Inferior parietal cortex (tissue), 1 donor: ENCODE measurements around the gene APEX1.
"Not testable (repeated sequence)": the region's sequence is repeated elsewhere in the genome, so short reads cannot be mapped to it uniquely, and the experiment has no call there.

Experiments used
- DNase-seq: peaks from one replicate; pipeline ENCODE4 v3.0.0-alpha.2; 2016; ENCODE audit errors: extremely low spot score

APEX1 gene

DNA sequence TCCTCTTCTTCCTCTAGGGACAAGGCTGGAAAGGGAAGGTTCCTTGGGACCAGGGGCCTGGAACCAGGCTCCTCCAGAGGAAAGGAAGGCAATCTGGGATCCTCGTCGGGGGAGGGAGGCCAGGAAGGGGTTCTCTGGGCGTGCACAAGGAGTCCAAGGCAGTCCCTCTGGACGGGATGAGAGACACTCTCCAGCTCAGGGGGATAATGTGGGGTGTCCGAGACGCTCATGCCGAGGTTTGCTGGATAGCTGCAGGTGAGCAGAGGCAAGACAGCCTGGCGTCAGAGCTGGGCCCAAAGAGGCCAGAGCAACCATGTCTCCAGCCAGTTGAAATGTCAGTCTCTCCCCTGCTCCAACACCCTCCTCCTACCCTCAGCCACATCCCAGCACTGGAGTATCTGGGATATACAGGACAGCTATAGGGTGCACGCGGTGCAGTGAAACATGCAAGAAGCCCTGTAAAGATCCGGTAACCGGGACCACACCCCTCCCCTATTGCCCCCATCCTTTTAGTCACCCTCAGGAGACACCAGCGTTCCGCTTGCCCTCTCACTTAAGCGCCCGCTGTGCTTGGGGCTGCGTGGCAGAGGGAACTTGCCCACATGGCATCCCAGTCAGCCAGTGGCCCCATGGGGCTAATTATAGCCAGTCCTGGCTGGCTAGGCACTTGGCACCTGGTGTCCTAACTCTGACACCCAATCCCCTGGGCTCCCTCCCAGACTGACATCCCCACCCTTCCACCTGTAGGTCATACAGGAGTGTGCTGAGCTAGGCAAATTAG lies 19.3 kb upstream of the APEX1 start, which contains the start of gene KLHL33:
TSS of gene KLHL33 (minus strand) at position 585 of the 781 bp plus-strand sequence. CDS start at position 230, 355 bp downstream.
- DNase-seq: no peak

DNA sequence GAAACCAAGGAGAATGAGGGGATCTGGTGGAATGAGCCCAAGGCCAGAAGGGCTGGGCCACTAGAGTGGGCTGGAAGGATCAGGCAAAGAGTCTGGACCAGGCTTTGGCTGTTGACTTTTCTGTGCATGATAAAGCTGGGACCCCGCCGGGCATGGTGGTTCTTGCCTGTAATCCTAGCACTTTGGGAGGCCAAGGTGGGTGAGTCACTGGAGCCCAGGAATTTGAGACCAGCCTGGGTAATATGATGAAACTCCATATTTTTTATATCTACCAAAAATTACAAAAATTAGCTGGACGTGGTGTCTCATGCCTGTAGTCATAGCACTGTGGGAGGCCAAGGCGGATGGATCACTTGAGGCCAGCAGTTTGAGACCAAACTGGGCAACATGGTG lies 18.7 kb upstream of the APEX1 start:
- no peak for DNase-seq

DNA sequence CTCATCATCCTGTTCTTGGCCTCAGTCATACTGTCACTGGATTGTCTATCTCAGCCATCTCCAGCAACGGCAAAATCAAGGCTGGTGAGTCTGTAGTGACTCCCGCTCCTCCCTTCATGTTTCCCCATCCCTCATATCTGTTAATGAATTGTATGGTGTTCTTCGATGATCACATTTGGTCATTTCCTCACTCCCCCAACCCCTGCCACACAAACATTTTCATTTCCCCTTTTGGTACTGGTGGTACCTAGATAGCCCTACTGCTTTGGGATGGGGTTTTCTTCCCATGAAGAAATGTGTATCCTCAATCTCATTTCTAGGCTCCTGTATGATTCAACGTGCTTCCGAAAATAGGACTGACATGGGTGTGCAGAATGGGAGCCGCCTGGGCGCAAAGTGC lies 16.4 kb upstream of the APEX1 start:
- DNase-seq: no peak

DNA sequence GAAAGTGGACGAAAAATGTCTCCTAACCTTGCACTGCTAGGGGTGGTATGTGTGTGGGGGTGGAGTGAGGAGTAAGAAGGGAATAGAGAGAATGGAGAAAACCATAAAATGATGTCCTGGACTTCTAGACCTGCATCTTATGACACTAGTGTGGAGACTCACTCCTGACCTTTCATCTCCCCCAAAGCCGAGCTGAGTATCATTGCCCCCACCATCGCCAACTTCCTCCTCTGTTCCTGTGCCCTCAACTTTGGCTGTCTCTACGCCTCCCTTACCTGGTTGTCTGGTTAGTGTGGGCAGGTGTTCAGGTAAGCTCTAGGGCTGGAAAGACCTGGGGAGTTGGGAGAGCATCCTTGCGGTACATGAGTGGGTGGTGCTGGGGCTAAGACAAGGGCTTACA lies 14.6 kb upstream of the APEX1 start:
- no peak for DNase-seq

DNA sequence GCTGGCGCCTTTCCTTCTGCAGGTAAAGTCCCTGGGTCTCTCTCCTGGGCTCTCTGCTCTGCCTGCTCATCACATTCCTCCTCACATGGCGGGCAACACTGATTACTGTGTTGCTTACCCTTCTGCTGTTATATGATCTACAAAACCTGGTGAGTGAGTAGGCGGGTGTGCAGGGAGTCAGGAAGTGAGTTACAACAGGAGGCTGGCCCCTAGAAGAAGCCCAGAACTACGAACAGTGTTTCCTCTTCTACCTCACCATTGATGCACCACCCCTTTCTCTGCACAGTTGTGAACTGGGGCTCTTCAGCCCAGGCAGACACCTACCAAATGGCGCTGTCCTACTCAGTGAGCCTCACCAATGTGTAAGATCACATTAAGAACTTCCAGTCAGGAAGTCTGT lies 14.1 kb upstream of the APEX1 start:
- no peak for DNase-seq

DNA sequence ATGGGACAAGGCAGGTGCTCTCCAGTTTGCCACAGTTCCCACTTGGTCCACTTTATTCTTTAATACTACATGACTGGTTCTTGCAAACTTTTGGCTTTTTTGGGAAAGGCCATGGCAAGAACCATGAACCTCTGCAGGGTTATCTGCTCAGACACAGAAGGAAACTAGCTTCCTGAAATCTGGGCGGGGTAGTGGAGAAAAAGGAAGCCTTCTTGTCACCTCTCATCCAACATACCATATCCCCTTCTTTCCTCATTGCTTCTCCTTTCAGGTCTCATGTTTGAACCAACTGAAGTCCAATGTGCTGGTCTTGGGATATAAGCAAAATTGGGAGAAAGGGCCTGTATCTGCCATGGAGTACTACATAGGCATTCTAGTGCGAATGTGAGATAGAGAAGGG lies 13.6 kb upstream of the APEX1 start:
- DNase-seq: no peak

DNA sequence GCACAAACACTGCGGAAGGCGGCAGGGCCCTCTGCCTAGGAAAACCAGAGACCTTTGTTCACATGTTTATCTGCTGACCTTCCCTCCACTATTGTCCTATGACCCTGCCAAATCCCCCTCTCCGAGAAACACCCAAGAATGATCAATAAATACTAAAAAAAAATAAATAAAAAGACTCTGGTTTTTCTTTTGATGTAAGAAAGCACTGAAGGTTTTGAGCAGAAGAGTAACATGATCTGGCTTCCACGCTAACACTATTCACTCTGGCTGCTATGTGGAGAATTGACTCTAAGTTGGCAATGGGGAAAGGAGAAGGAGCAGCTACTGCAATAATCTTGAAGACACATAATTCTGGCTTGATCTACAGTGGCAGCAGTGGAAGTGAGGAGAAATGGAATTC lies 11.4 kb upstream of the APEX1 start:
- not testable (repeated sequence) for DNase-seq

DNA sequence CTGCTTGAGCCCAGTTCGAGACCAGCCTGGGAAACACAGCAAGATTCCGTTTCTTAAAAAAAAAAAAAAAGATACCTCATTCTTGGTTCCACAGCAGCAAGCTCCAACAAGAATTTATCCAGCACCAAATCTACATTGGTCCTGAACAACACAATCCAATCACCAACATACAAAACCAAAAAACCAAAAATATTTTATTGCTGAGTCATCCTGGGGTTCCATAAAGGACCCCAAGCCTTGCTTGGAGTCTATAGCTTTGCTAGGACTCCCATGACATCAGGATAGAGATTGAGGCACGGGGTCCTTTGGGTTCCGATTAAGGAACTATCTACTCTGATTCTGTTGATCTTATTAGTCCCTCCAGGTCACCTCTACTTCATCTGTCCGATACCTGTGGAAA lies 8.1 kb upstream of the APEX1 start:
- no peak for DNase-seq

DNA sequence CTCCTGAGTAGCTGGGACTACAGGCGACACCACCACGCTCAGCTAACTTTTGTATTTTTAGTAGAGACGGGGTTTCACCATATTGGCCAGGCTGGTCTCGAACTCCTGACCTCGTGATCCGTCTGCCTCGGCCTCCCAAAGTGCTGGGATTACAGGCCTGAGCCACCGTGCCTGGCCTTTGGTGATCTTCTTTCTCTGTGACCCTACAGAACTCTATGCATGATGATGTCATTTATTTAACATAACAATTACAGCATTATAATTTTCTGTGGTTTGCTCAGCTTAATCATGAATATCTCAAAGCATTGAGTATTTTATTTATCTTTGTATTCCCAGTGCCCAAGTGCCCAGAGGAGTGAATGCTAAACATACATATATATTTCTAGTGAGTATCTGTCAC lies 2.2 kb upstream of the APEX1 start:
- DNase-seq: not testable (repeated sequence)

DNA sequence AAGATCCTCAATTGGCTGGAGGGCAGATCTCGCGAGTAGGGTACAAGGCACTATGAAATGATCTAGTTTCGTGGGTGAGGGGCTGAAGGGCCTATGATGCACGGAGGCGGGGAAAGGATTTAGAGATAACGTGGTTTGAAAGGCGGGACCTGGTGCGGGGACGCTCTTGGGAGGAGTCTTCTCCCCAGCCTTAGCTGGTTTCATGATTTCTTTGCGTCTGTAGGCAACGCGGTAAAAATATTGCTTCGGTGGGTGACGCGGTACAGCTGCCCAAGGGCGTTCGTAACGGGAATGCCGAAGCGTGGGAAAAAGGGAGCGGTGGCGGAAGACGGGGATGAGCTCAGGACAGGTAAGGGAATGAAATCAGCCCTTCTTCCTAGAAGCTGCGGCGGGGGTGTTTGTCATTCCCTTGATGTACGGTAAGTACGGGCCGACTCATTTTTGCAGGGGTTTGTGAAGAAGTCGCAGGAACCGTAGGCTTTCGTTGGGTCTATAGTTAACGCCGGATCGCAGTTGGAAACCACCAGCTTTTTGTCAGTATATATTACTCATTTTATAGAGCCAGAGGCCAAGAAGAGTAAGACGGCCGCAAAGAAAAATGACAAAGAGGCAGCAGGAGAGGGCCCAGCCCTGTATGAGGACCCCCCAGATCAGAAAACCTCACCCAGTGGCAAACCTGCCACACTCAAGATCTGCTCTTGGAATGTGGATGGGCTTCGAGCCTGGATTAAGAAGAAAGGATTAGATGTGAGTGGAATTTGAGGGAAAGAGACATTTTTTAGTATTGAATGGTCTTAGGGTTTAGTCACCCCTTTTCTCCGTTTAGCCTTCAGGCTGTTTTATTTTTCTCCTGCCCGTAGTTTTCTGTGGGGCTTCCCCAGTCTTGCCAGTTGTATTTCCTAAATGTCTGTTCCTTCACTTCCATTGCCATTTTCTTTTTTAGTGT lies 602 bp downstream of the APEX1 start:
- no peak for DNase-seq

DNA sequence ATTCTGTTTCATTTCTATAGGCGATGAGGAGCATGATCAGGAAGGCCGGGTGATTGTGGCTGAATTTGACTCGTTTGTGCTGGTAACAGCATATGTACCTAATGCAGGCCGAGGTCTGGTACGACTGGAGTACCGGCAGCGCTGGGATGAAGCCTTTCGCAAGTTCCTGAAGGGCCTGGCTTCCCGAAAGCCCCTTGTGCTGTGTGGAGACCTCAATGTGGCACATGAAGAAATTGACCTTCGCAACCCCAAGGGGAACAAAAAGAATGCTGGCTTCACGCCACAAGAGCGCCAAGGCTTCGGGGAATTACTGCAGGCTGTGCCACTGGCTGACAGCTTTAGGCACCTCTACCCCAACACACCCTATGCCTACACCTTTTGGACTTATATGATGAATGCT lies 1.9 kb downstream of the APEX1 start:
- DNase-seq: no peak

DNA sequence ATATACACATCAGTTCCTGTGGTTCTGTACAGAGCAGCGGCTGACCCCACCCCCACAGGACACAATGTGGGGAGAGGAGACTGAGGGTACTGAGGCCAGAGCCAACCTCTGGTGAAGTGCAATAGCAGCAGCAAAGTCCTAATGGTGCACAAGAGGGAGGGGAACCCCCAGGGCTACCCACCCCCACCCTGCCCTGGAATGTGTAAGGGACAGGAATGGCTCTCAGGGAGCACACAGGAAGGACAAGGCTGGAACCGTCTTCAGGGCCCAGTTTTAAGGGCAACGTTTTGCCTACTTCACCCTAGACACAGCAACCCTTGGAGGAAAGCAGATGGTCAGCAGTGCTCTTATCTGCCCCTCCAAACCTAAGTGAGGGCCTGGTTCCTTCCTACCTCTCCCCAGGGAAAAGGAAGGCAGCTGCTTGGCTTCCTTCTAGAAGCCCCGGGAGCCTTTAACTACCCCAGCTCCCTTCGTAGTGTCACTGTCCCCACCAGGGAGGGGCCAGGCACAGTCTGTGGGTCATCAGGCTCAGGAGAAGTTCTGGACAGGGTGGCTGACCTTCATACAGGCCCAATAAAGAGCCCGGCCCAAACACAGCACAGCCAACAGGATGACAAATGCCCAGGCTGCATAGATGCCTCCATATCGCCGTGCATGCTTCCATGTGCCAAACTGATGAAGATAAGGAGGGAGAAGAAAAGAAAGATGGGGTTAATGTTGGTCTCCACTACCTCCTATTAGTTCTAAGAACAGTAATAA lies 3.2 kb downstream of the APEX1 start:
- no peak for DNase-seq

DNA sequence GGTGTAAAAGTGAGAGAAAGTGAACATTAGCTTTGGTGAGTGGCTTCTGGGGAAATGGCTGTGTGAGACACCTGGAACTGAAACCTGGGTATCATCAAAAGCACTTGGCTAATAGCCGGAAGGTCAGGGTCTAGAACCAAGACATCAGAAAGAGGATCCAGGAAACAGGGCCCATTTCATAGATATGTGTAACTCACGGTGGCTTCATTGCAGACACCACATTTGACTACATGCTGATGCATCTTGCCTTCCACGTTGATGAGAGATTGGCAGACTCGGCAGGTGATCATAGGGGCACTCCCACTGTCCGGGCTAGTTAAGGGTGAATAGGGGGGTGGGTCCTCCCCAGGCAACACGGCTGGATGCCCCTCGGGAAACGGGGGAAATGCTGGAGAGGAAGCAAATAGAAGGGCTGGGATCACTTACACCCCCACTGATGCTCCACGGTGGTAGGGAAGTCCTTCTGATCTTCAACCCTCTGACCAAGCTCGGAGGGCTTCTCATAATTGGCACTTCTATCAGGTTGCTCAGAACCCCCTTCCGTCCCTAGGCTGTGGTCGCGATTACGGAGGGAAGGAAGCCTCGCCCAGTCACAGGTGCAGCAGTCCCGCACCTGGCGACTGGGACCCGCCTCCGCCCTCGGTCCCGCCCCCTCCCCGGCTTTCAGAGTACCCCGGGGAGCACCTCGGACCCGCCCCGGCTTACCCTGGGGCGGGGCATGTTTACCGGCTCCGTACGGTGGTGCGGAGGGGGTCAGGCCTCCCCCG lies 5.6 kb downstream of the APEX1 start:
- DNase-seq: no peak

DNA sequence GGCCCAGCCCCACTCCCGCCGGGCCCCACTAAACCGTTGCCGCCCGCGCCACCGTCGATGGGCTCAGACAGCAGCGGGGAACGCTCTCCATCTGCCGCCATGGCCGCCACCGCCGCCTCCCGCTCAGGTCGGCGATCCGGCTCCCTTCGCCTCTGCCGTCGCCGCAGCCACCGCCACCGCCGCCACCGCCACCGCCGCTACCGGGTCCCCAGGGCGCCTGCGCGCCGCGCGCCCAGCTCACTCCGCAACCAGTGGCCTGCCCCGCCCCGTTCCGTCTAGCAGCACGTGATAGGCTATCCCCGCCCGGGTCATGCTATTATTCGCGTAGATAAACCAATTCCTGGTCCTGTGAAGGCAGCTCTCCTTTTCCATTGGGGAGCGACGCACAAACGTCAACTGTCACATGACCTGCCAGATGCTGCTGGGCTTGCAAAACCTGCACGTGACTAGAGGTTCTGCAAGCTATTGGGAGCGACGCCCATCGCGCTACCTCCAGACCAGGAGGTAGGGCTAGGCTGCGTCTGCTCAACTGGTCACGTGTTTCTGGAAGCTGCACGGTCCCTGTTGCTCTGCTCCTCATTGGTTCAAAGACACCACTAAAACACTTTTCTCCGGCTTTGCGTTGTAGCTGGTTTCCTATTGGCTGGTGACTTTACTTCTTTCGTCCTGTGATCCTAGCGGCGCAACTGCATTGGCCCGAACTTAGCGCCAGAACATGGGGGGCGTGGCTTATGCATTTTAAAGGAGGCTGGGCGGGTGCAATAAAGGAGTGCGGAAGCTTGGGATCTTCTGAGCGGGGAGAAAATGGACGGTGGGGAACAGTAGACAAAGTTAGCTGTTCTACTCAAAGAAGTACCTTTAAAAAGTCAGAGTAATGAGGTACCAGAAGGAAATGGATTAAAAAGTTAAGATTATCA lies 6.5 kb downstream of the APEX1 start, which contains the start of gene PIP4P1:
TSS of gene PIP4P1 (minus strand) at position 210 of the 917 bp plus-strand sequence. CDS start at position 101, 109 bp downstream.
- DNase-seq: peak; percentile 100

DNA sequence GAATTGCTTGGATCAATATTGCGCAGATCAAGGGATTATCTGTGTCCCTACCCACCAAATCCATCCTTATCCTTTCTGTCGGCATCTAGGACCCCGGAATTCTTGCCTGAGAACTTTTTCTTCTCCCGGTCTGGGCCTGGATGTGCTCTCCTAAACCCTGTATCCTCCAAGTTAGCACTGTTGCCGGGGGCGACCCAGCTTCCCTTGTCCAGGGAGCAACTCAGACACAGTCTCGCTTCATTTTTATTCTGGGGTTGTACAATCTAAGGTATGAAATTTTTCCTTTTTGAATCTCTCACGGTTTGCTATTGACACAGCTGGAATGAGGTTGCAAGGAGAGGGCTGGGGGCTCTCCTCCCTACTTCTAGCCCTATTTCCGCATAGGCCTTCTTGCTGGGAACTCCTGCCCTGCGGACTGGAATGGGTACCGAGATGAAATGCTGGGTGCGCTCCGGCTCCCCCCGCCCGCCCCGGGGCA lies 13.8 kb downstream of the APEX1 start:
- no peak for DNase-seq

DNA sequence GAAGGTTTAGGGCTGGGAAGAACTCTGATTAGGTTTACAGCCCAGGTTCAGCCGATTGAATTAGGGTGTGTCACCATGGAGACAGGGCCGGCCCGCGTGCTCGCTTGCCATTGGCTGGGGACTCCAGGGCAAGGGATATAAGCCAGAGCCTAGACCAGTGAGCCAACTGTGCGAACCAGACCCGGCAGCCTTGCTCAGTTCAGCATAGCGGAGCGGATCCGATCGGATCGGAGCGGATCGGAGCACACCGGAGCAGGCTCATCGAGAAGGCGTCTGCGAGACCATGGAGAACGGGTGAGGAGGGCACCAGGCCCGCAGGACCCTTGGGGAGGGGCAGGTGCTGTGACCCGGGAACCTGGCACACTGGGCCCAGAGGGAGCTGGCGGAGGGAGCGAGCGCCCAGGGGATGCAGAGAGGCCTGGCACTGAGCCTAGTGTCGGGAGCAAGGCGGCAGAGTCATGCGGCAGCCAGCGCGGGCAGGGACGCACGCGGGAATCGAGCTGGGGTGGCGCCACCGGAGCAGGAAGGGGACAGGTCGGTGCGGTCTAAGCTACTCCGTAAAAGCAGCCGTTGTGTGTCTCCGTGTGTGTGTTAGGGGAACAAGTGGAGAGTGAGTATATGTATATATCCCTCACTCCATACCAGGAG lies 14.3 kb downstream of the APEX1 start, which contains the start of gene PNP:
TSS of gene PNP (plus strand) at position 165 of the 648 bp plus-strand sequence. CDS start at position 284, 119 bp downstream.
- DNase-seq: peak; percentile 73

DNA sequence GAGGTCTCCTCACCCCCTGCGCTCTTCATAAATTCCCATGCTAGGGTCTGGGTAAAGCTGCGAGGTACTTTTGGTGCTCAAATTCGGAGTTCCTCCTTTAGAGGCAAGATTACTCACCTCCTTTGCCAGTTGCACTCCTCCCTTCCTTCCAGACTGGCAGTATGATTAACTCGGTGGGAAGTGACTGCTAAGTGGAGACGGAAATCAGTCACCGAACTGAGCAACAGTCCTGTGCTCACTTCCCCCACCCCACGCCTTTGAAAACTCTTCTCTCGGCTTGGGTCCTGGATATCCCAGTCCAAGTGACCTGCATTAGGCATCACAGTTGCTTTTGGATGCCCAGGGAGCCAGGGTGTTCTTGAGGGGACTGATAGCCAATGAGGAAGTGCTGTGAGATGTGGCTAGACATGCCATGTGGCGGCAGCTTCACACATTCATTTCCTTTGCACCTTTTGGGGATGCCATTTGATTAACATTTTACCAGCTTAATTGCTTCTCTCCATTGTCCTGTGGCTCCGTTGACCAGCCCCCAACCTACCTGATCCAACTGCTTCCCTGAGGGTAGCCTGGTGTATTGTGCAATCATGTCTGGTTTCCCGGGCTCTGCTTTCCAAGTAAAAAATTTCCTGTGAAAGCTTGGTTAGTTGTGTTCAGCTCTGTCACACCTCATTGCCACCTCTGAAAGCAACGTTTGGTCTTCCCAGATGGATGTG lies 15.0 kb downstream of the APEX1 start:
- DNase-seq: peak; percentile 39

DNA sequence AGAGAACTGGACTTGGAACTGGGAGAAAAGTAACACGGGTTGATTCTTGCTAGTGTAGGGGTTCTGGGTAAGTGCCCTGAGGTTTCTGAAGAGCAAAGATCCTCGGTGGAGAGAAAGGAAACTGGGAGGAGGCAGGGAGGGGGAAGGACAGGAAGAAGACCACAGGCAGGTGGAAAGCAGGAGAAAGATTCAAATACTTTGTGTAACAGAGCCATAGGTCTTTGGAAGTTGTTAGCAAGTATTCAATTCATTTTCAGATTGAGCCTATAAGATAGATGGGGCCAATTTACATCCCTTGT lies 15.5 kb downstream of the APEX1 start:
- no peak for DNase-seq
